Mesothelial cell of epicardium (in vitro differentiated cells): ENCODE measurements around the gene RAI1. TPM values are rescaled to one million over a fixed set of nuclear protein-coding genes. Genes with fewer than 3 reads are reported as not detected.

ENCODE experiments used
- DNase-seq, 2 experiments: peaks; one replicate each; pipeline ENCODE4 v3.0.0; 2021; ENCODE audit warnings: low spot score in 2 of 2; ENCODE audit not compliant: unreplicated experiment in 2 of 2
- H3K27ac Mint-ChIP-seq: 2 replicates; pipeline ENCODE4 v1.8.0; 2021; ENCODE audit warnings: mixed read lengths
- H3K27me3 Mint-ChIP-seq: 2 replicates; pipeline ENCODE4 v1.8.0; 2021; ENCODE audit warnings: low read depth, mixed read lengths
- H3K36me3 Mint-ChIP-seq: 2 replicates; pipeline ENCODE4 v1.8.0; 2021; ENCODE audit warnings: mixed read lengths
- H3K4me1 Mint-ChIP-seq: 2 replicates; pipeline ENCODE4 v1.8.0; 2021; ENCODE audit warnings: mixed read lengths
- H3K4me3 Mint-ChIP-seq: 2 replicates; pipeline ENCODE4 v1.8.0; 2021; ENCODE audit warnings: mild to moderate bottlenecking, moderate library complexity, mixed read lengths
- H3K9me3 Mint-ChIP-seq: 2 replicates; pipeline ENCODE4 v1.8.0; 2021; ENCODE audit warnings: mixed read lengths
- total RNA-seq: library from RNA; stranded (reverse); gene quantifications from 3 replicates; pipeline ENCODE4 v1.2.1, GENCODE V29; 2021
- TF ChIP-seq, protein P1 (sequence below): fragments of 200-600 bp; sonication (generic); IDR thresholded peaks from one replicate; pipeline ENCODE4 v1.5.0; 2021; ENCODE audit warnings: antibody characterized with exemption; ENCODE audit not compliant: unreplicated experiment

The RAI1 gene
- total RNA-seq, 1 donor from 2014 or later: 137 TPM

DNA sequence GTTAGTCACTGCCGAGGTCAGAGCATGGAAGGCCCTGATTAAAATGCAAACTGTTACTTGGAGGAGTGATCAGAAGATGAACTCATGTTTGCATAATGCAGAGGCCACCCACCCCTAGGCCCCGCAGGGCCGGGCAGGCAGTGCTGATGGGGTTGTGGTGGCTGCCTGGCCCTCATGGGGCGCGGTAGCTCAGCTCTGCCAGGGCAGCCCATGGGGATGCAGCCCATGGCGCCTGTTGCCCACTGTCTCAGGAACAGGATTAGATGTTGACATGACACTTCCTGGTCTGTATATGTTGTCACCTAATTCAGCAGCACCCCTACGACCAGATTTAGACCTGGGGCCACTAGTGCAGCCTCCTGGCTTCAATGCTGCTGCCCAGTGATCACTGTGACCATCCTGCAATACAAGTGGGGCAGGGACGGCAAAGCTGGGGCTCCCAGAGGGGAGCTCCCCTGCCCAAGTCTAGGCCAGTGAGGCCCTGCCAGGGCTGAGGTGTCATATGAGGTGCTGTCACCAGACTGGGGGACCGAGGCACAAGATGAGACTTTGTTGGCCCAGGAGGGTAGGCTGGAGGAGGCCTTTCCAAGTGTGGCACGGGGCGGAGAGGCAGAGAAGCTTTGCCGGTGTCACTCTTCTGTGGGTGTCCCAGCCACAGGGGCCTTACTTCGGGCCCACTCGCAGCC lies 49.1 kb downstream of the RAI1 start:
- H3K27me3 Mint-ChIP-seq: no peaks in the 10 kb centered on the region
- DNase-seq: no peak
- no peak overlapping the region for H3K4me3 Mint-ChIP-seq
- peak overlapping the region; percentile 21 for H3K27ac Mint-ChIP-seq
- H3K4me1 Mint-ChIP-seq: peaks cover 28% of the 10 kb centered on the region
- H3K9me3 Mint-ChIP-seq: no peaks in the 10 kb centered on the region
- TF ChIP-seq, protein P1, sequence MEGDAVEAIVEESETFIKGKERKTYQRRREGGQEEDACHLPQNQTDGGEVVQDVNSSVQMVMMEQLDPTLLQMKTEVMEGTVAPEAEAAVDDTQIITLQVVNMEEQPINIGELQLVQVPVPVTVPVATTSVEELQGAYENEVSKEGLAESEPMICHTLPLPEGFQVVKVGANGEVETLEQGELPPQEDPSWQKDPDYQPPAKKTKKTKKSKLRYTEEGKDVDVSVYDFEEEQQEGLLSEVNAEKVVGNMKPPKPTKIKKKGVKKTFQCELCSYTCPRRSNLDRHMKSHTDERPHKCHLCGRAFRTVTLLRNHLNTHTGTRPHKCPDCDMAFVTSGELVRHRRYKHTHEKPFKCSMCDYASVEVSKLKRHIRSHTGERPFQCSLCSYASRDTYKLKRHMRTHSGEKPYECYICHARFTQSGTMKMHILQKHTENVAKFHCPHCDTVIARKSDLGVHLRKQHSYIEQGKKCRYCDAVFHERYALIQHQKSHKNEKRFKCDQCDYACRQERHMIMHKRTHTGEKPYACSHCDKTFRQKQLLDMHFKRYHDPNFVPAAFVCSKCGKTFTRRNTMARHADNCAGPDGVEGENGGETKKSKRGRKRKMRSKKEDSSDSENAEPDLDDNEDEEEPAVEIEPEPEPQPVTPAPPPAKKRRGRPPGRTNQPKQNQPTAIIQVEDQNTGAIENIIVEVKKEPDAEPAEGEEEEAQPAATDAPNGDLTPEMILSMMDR: no peak
- H3K36me3 Mint-ChIP-seq: peaks cover 5% of the 10 kb centered on the region

DNA sequence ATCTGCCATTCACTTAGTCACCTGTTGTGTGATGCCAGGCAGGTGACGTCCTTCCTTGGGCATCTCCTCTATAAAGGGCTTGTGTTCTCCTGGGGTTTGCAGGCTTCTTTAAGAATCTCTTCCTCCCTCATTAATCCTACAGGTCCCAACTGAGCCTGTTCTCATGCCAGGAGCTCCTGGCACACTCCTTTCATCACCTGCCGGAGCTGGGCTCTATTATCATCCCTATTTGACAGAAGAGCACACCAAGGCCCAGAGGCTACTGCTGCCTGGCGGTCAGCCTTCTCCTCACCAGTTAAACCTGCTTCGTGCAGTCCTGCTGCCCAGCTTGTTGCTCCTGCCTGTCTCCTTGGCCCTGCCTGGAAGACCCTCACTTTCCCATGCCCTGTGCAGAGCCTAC lies 51.2 kb downstream of the RAI1 start:
- no peak overlapping the region for H3K4me3 Mint-ChIP-seq
- H3K27ac Mint-ChIP-seq: peak overlapping the region; percentile 69
- TF ChIP-seq, protein P1: no peak
- DNase-seq: no peak
- H3K27me3 Mint-ChIP-seq: no peaks in the 10 kb centered on the region
- no peaks in the 10 kb centered on the region for H3K9me3 Mint-ChIP-seq
- H3K4me1 Mint-ChIP-seq: peaks cover 30% of the 10 kb centered on the region
- peaks cover 5% of the 10 kb centered on the region for H3K36me3 Mint-ChIP-seq

DNA sequence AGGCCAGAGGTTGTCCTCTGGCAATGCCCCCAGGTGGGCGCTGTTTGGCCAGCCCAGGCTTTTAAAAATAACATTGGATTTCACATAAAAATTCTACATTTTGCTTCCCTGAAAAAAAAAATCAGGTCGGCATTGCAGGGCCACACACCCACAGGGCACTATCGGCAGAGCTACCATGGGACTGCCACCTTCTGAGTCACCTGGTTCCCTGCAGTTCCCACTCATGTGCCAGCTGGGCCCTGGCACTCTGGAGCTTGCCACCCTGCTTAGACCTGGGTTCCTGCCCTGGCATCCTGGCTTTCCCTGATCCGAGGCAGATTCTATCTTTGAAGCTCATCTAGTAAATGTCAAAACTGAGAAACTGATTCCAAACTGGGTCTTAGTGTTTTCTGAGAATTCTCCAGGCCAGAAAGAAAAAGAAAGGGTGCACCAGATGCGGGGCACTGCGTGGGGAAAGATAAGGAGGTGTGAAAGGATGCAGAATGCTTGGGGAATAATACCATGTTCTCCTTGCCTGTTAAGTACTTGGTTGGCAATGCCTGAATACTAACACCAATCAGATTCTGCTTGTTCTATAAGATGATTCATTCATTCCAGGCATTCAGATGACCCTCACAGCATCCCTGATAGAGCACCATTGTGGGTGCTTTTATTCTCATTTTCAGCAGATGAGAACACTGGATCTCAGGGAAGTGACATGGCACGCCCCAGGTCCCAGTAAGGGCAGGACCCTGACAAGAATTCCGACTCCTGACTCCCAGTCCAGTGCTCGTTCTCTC lies 51.8 kb downstream of the RAI1 start:
- TF ChIP-seq, protein P1: no peak
- no peaks in the 10 kb centered on the region for H3K9me3 Mint-ChIP-seq
- H3K4me1 Mint-ChIP-seq: peaks cover 32% of the 10 kb centered on the region
- peaks cover 3% of the 10 kb centered on the region for H3K36me3 Mint-ChIP-seq
- H3K27me3 Mint-ChIP-seq: no peaks in the 10 kb centered on the region
- DNase-seq: no peak
- H3K4me3 Mint-ChIP-seq: no peak overlapping the region
- peak overlapping the region; percentile 69 for H3K27ac Mint-ChIP-seq

DNA sequence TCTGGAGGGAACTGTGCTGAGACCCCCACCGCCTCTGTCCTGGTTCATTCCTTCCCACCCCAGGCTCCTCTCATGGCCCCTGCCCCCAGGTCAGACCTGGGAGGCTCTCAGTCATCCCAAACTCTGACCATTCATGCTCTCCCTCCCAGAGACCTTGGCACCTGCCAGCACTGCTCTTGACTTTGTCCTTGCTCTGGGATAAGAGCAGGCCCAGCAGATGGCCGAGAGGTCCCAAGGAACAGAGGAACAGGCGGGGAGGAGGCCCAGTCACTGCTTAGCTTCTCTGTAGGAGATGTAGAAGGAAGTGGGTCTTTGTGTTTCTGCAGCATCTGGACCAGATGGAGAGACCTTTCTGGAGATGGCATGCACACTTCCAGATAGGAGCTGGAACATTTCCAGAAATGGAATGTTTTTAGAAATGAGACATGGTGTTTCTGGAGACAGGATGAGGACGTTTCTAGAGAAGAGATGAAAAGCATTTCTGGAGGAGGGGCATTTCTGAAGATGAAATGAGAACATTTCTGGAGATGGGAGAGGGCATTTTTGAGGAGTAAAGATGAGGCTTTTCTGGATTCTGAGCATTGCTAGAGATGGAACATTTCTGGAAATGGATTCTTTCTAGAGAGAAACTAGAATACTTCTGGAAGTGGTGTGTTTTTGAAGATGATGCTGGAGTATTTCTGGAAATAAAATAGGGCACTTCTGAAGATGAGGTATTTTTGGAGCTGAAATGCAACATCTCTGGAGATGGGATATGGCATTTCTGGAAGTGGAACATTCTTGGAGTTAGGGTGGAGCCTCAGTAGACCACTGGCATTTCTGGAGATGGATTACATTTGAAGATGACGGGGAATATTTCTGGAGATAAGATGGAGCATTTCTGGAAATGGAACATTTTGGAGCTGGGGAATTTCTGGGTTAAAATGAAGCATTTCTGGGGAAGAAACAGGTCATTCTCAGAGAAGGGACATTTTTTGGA lies 55.2 kb downstream of the RAI1 start:
- no peaks in the 10 kb centered on the region for H3K9me3 Mint-ChIP-seq
- DNase-seq: no peak
- H3K4me1 Mint-ChIP-seq: peaks cover 56% of the 10 kb centered on the region
- H3K27me3 Mint-ChIP-seq: no peaks in the 10 kb centered on the region
- H3K27ac Mint-ChIP-seq: peak overlapping the region; percentile 90
- H3K36me3 Mint-ChIP-seq: peaks cover 3% of the 10 kb centered on the region
- H3K4me3 Mint-ChIP-seq: peak overlapping the region; percentile 18
- TF ChIP-seq, protein P1: no peak
